HFFc6 (cell line): ENCODE measurements around the gene PPP1R3C. TPM values are rescaled to one million over a fixed set of nuclear protein-coding genes. Genes with fewer than 3 reads are reported as not detected.
A peak's percentile ranks its signal among the peaks of the same experiment; 100 is the strongest.

Experiments used
- DNase-seq: peaks from one replicate; pipeline ENCODE4 v3.0.0-alpha.2; 2018
- H3K27ac Mint-ChIP-seq: 2 replicates; pipeline ENCODE4 v1.8.0; 2020; ENCODE audit warnings: mild to moderate bottlenecking, mixed read lengths
- H3K27me3 Mint-ChIP-seq: 2 replicates; pipeline ENCODE4 v1.8.0; 2021; ENCODE audit warnings: mild to moderate bottlenecking, moderate library complexity, mixed read lengths; ENCODE audit not compliant: insufficient read depth
- H3K36me3 Mint-ChIP-seq: 2 replicates; pipeline ENCODE4 v1.8.0; 2021; ENCODE audit warnings: low read depth, mixed read lengths
- H3K4me1 Mint-ChIP-seq: 2 replicates; pipeline ENCODE4 v1.8.0; 2020; ENCODE audit warnings: low read depth, mixed read lengths
- H3K4me3 Mint-ChIP-seq: 2 replicates; pipeline ENCODE4 v1.8.0; 2020; ENCODE audit warnings: mild to moderate bottlenecking, moderate library complexity, mixed read lengths
- H3K9me3 Mint-ChIP-seq: 2 replicates; pipeline ENCODE4 v1.8.0; 2020; ENCODE audit warnings: mild to moderate bottlenecking, mixed read lengths
- CTCF ChIP-seq: fragments of 200-600 bp; sonication (generic); IDR thresholded peaks from 2 replicates; pipeline ENCODE4 v1.5.0; 2021; ENCODE audit warnings: antibody characterized with exemption, mild to moderate bottlenecking
- total RNA-seq, 6 experiments: library from RNA; stranded (reverse); fragmentation: NEBNext Ultra II Directional; extraction: Animal tissue kit (Norgen Biotek cat#: 25700); gene quantifications; 2 replicates in 1 of 6; 3 replicates in 5 of 6; pipeline ENCODE4 v1.2.3, GENCODE V29; 2021

Gene PPP1R3C
- total RNA-seq, 6 experiments from 2014 or later: 33.7 to 66.0 (median 39.9) TPM

- no peak for TF ChIP-seq CTCF
- Mint-ChIP-seq H3K4me3 (no peak overlapping the region), H3K4me1 (peaks cover 34% of the 10 kb centered on the region), H3K27ac (no peak overlapping the region; the same call in 1 of the 2 replicates), H3K9me3 (peaks cover 11% of the 10 kb centered on the region), H3K36me3 (peaks cover 10% of the 10 kb centered on the region), H3K27me3 (peaks cover 2% of the 10 kb centered on the region; the same call in 1 of the 2 replicates)
- no peak for DNase-seq
Measured at GRCh38 chr10:91610919-91611318, 22.0 kb downstream of the PPP1R3C start.

GRCh38 chr10:91610444-91610843 lies 22.4 kb downstream of the PPP1R3C start:
- 0 out of 2 replicates have a peak overlapping the region, but pooled peaks have one; percentile 33 for H3K4me3 Mint-ChIP-seq
- peaks cover 34% of the 10 kb centered on the region for H3K4me1 Mint-ChIP-seq
- peaks cover 12% of the 10 kb centered on the region for H3K9me3 Mint-ChIP-seq
- no peak overlapping the region; the same call in 1 of the 2 replicates for H3K27ac Mint-ChIP-seq
- peak; percentile 49 for DNase-seq
- H3K36me3 Mint-ChIP-seq: peaks cover 11% of the 10 kb centered on the region
- TF ChIP-seq CTCF: no peak
- H3K27me3 Mint-ChIP-seq: peaks cover 4% of the 10 kb centered on the region; the same call in 1 of the 2 replicates

- TF ChIP-seq CTCF: no peak
- Mint-ChIP-seq H3K27ac (no peak overlapping the region), H3K27me3 (peaks cover 4% of the 10 kb centered on the region; the same call in 1 of the 2 replicates), H3K4me1 (peaks cover 38% of the 10 kb centered on the region), H3K9me3 (peaks cover 14% of the 10 kb centered on the region), H3K36me3 (peaks cover 11% of the 10 kb centered on the region), H3K4me3 (no peak overlapping the region)
- no peak for DNase-seq
Measured at GRCh38 chr10:91607646-91608403, 25.0 kb downstream of the PPP1R3C start.

GRCh38 chr10:91605968-91606367 lies 26.9 kb downstream of the PPP1R3C start:
- Mint-ChIP-seq H3K27me3 (peaks cover 3% of the 10 kb centered on the region), H3K9me3 (peaks cover 14% of the 10 kb centered on the region)

More at GRCh38 chr10:91605968-91606367, 26.9 kb downstream of the PPP1R3C start:
- no peak for TF ChIP-seq CTCF
- Mint-ChIP-seq H3K4me1 (peaks cover 48% of the 10 kb centered on the region), H3K36me3 (peaks cover 11% of the 10 kb centered on the region), H3K27ac (peak overlapping the region; percentile 82), H3K4me3 (no peak overlapping the region)
- no peak for DNase-seq
